K562 (cell line): ENCODE measurements around the gene UNKL. TPM values are rescaled to one million over a fixed set of nuclear protein-coding genes. Genes with fewer than 3 reads are reported as not detected.

Experiments
- ATAC-seq: fragments of 200-7000 bp; cut with Tn5 transposase; 3 replicates; pipeline ENCODE4 v1.9.1; 2020; ENCODE audit warnings: moderate library complexity
- BruUV-seq: library from RNA; stranded (reverse); fragments of 400-500 nt; replicated peaks from 2 replicates; lab custom pipeline; 2021; lab: Mats Ljungman, UMichigan
- CTCF ChIA-PET: fragments of 300-600 bp; formaldehyde crosslinking; extraction: SDS; loops from one replicate; lab custom pipeline; 2021; ENCODE audit warnings: low intra/inter-chr PET ratio; lab: Yijun Ruan, JAX
- POLR2A ChIA-PET: fragments of 300-600, 350-650 bp; sonication (Branson Sonifier 250); formaldehyde crosslinking; extraction: SDS; loops from one replicate; lab custom pipeline; 2021; ENCODE audit warnings: antibody characterized with exemption, inconsistent platforms; lab: Yijun Ruan, JAX
- DNase-seq, 4 experiments: peaks; one replicate each; pipeline versions ENCODE4 v3.0.0 to v3.0.0-alpha.2; 2011 to 2018; ENCODE audit warnings: low spot score in 3 of 4, mixed read lengths in 3 of 4; ENCODE audit errors: extremely low read depth in 1 of 4
- FAIRE-seq: peaks from 2 replicates; lab custom pipeline; 2011; peaks lifted over from hg19 to GRCh38; lab: Jason Lieb, UNC
- H2AFZ ChIP-seq: 2 replicates; pipeline ENCODE4 v1.6.0; 2011; ENCODE audit warnings: low read depth, low read length, control low read depth, inconsistent platforms
- H3K27ac ChIP-seq: fragments of 200-600 bp; 3 replicates; pipeline ENCODE4 v1.8.0; 2011; ENCODE audit warnings: low read depth, mild to moderate bottlenecking, control low read depth, inconsistent platforms, low read length, moderate library complexity, mixed read lengths; ENCODE audit errors: extremely low read depth
- H3K27me3 ChIP-seq, 2 experiments: fragments of 300-600 bp in 1 of 2; 2 replicates in 1 of 2; 3 replicates in 1 of 2; pipeline versions ENCODE4 v1.6.0 to v1.8.0; 2011; ENCODE audit warnings: inconsistent platforms in 2 of 2, low read length in 2 of 2, mild to moderate bottlenecking in 1 of 2, mixed read lengths in 1 of 2, moderate library complexity in 1 of 2; ENCODE audit not compliant: control insufficient read depth in 2 of 2, insufficient read depth in 2 of 2
- H3K36me3 ChIP-seq: fragments of 300-600 bp; 3 replicates; pipeline ENCODE4 v1.8.0; 2011; ENCODE audit warnings: mild to moderate bottlenecking, low read length, inconsistent platforms; ENCODE audit not compliant: control insufficient read depth, insufficient read depth
- H3K4me1 ChIP-seq, 2 experiments: fragments of 200-600 bp in 1 of 2; replicated peaks in 1 of 2; 2 replicates in 1 of 2; 3 replicates in 1 of 2; pipeline versions ENCODE4 v1.5.1 to v1.8.0; 2011; ENCODE audit warnings: inconsistent platforms in 2 of 2, low read length in 2 of 2, mild to moderate bottlenecking in 1 of 2, mixed read lengths in 1 of 2, moderate library complexity in 1 of 2; ENCODE audit not compliant: control insufficient read depth in 2 of 2, insufficient read depth in 2 of 2
- H3K4me2 ChIP-seq: 2 replicates; pipeline ENCODE4 v1.6.1; 2011; ENCODE audit warnings: low read length, control low read depth, inconsistent platforms, mixed read lengths; ENCODE audit not compliant: insufficient read depth
- H3K4me3 ChIP-seq: fragments of 200-600 bp; sonication (generic), shearing (Covaris generic); 2 replicates; pipeline ENCODE4 v1.5.1; 2016; ENCODE audit warnings: control low read depth, inconsistent platforms
- H3K79me2 ChIP-seq: fragments of 200-600 bp; 3 replicates; pipeline ENCODE4 v1.8.0; 2011; ENCODE audit warnings: low read length, inconsistent platforms; ENCODE audit not compliant: control insufficient read depth, insufficient read depth
- H3K9ac ChIP-seq, 2 experiments: 2 replicates each; pipeline versions ENCODE4 v1.6.0 to v1.6.1; 2011; ENCODE audit warnings: low read depth in 2 of 2, low read length in 2 of 2, control low read depth in 1 of 2, inconsistent platforms in 1 of 2, mild to moderate bottlenecking in 1 of 2, mixed read lengths in 1 of 2; ENCODE audit not compliant: insufficient read depth in 1 of 2
- H3K9me1 ChIP-seq: one replicate; pipeline ENCODE4 v1.6.0; 2011; ENCODE audit warnings: inconsistent platforms, mild to moderate bottlenecking, low read length, moderate library complexity; ENCODE audit not compliant: control insufficient read depth, insufficient read depth
- H3K9me3 ChIP-seq: replicated peaks from 2 replicates; pipeline ENCODE4 v1.5.1; 2011; ENCODE audit warnings: low read depth, low read length, inconsistent platforms; ENCODE audit not compliant: control insufficient read depth, insufficient read depth
- H4K20me1 ChIP-seq: replicated peaks from 2 replicates; pipeline ENCODE4 v1.6.1; 2011; ENCODE audit warnings: low read length, inconsistent platforms, mixed read lengths; ENCODE audit not compliant: control insufficient read depth, insufficient read depth
- POLR2A ChIP-seq: fragments of 450-650 bp; conservative IDR thresholded peaks from 2 replicates; pipeline ENCODE4 v1.6.1; 2016
- POLR2G ChIP-seq: fragments of 200-400 bp; formaldehyde crosslinking; IDR thresholded peaks from 2 replicates; pipeline ENCODE4 v1.6.1; 2017; ENCODE audit warnings: low read depth, mild to moderate bottlenecking, antibody characterized with exemption, low read length, moderate library complexity
- RBFOX2 ChIP-seq: fragments of 200-400 bp; formaldehyde crosslinking; IDR thresholded peaks from 2 replicates; pipeline ENCODE4 v1.6.1; 2017; ENCODE audit warnings: low read depth, mild to moderate bottlenecking, low read length, moderate library complexity
- SREBF2 ChIP-seq: sonication (generic); formaldehyde crosslinking; IDR thresholded peaks from 2 replicates; pipeline ENCODE4 v1.4.0; 2020; ENCODE audit warnings: mild to moderate bottlenecking, missing genetic modification reagents
- ZNF740 ChIP-seq, 3 experiments: fragments of 200-800 bp in 1 of 3; sonication (Bioruptor generic) in 1 of 3; sonication (generic) in 1 of 3; formaldehyde crosslinking in 1 of 3; IDR thresholded peaks; 2 replicates each; pipeline versions ENCODE4 v1.6.1 to v1.8.0; 2016 to 2022; ENCODE audit warnings: mild to moderate bottlenecking in 2 of 3, missing compliant biosample characterization in 2 of 3, missing genetic modification characterization in 2 of 3, missing genetic modification reagents in 1 of 3
- WGBS: fragments of 100-300 bp; shearing (Covaris generic); methylation state at CpG from one replicate; pipeline ENCODE4 v1.1.6; 2016; ENCODE audit warnings: low coverage, mixed read lengths; ENCODE audit not compliant: insufficient coverage; ENCODE audit errors: missing lambda C conversion rate; 5-methylcytosine and 5-hydroxymethylcytosine counted together
- in situ Hi-C: fragments of 300-500 bp; cut with MboI; formaldehyde crosslinking; loops from 4 replicates; pipeline ENCODE4 v1.15.0; 2018; ENCODE audit warnings: inconsistent platforms, mixed read lengths
- intact Hi-C: fragments of 100-400 bp; cut with micrococcal nuclease; formaldehyde crosslinking; loops from 2 replicates; pipeline ENCODE4 v1.14.2; 2022
- polyA plus RNA-seq, 8 experiments: library from polyadenylated mRNA; depleted of rRNA in 4 of 8; stranded (reverse) in 5 of 8; unstranded in 3 of 8; fragments of >200 nt; fragmentation: Nextera tagmentation in 2 of 8; fragmentation: Illumina TruSeq in 1 of 8; extraction: Ambion mirVana in 2 of 8; extraction: Trizol in 1 of 8; gene quantifications; 2 replicates each; pipeline versions ENCODE4 v1.2.1 to v1.2.3, GENCODE V29; 2011 to 2014; ENCODE audit warnings: inconsistent platforms in 1 of 8, missing spikeins in 1 of 8
- total RNA-seq, 7 experiments: library from RNA; depleted of rRNA in 6 of 7; stranded (reverse); fragments of >200 nt in 6 of 7; fragmentation: Illumina TruSeq in 2 of 7; extraction: Trizol in 2 of 7; gene quantifications; 2 replicates each; pipeline versions ENCODE4 v1.2.1 to v1.2.3, GENCODE V29; 2011 to 2021; ENCODE audit warnings: low replicate concordance in 1 of 7

The UNKL gene
- total and polyA plus RNA-seq, 9 of the 15 experiments (the other 6 are each of a cell fraction or from before 2014, with no cell fraction given): 0.37 to 30.2 (median 5.1) TPM

- FAIRE-seq: no peak
- Histone ChIP-seq H3K27me3 (no peaks in the 10 kb centered on the region), H3K27ac (no peak overlapping the region), H3K4me3 (no peak overlapping the region), H3K9me1 (peaks cover 3% of the 10 kb centered on the region), H2AFZ (no peak overlapping the region), H3K36me3 (peaks cover 89% of the 10 kb centered on the region), H3K9me3 (no peaks in the 10 kb centered on the region), H3K4me2 (no peak overlapping the region), H4K20me1 (no peaks in the 10 kb centered on the region), H3K4me1 (peaks cover 0 to 18% of the 10 kb centered on the region in 2 experiments; a peak in 1 of 5 replicates), H3K79me2 (peaks cover 4% of the 10 kb centered on the region; the same call in 1 of the 3 replicates), H3K9ac (no peak overlapping the region)
- 0 out of 2 replicates have a peak, but pooled peaks have one; percentile 27 for TF ChIP-seq POLR2A
- peak; percentile 27; the same call in 1 of the 2 replicates for TF ChIP-seq RBFOX2
- TF ChIP-seq SREBF2 (CRISPR knock-in tag): no peak
- peak; percentile 62 for TF ChIP-seq POLR2G
- TF ChIP-seq ZNF740 (CRISPR knock-in tag; IDR thresholded peaks at IDR 0.05): 0 out of 2 replicates have a peak, but pooled peaks have one; percentile 36
- no peak for TF ChIP-seq ZNF740 (tag; IDR thresholded peaks at IDR 0.05)
- DNase-seq: no peak
- ChIA-PET POLR2A (no interaction called here), CTCF (no interaction called here)
- WGBS: 87% methylated on average over 14 of the region's 22 CpGs
- intact Hi-C loops (no loop called here), in situ Hi-C loops (no loop called here)
- no TSS peak for BruUV-seq
- no peak for ATAC-seq
These were observed 93.8 kb downstream of the UNKL start for GRCh38 chr16:1320658-1321240.
